WTC11 (cell line): ENCODE results near the gene OSBPL6. TPM values are rescaled to one million over a fixed set of nuclear protein-coding genes. Genes with fewer than 3 reads are reported as not detected.

ENCODE experiments used
- ATAC-seq: fragments of 200-7000 bp; cut with Tn5 transposase; 2 replicates; pipeline ENCODE4 v1.10.0; 2021; ENCODE audit warnings: mild to moderate bottlenecking, moderate library complexity
- CTCF ChIA-PET: fragments of 300-600 bp; sonication (Branson Sonifier 250); formaldehyde crosslinking; loops from one replicate; lab custom pipeline; 2021; ENCODE audit warnings: antibody characterized with exemption; lab: Charles Lee
- POLR2A ChIA-PET: fragments of 350-600 bp; sonication (Branson Sonifier 250); formaldehyde crosslinking; loops from one replicate; lab custom pipeline; 2021; ENCODE audit warnings: antibody characterized with exemption; lab: Charles Lee
- DNase-seq: peaks from one replicate; pipeline ENCODE4 v3.0.0; 2021; ENCODE audit warnings: low spot score
- H3K27ac Mint-ChIP-seq: 2 replicates; pipeline ENCODE4 v1.8.0; 2021; ENCODE audit warnings: mixed read lengths
- H3K27me3 Mint-ChIP-seq: 2 replicates; pipeline ENCODE4 v1.8.0; 2021; ENCODE audit warnings: low read depth, mild to moderate bottlenecking, moderate library complexity, mixed read lengths
- H3K36me3 Mint-ChIP-seq: 2 replicates; pipeline ENCODE4 v1.8.0; 2021; ENCODE audit warnings: mixed read lengths
- H3K4me1 Mint-ChIP-seq: 2 replicates; pipeline ENCODE4 v1.8.0; 2022; ENCODE audit warnings: mixed read lengths
- H3K4me3 Mint-ChIP-seq: 2 replicates; pipeline ENCODE4 v1.8.0; 2021; ENCODE audit warnings: mild to moderate bottlenecking, moderate library complexity, mixed read lengths
- H3K9me3 Mint-ChIP-seq: 2 replicates; pipeline ENCODE4 v1.8.0; 2021; ENCODE audit warnings: mixed read lengths
- ESRRA ChIP-seq: sonication (generic); formaldehyde crosslinking; IDR thresholded peaks from 2 replicates; pipeline ENCODE4 v1.8.1; 2022; ENCODE audit warnings: mild to moderate bottlenecking, missing genetic modification reagents, borderline replicate concordance
- GTF2I ChIP-seq: fragments of 250-450 bp; sonication (Bioruptor Pico); conservative IDR thresholded peaks from 2 replicates; pipeline ENCODE4 v1.4.0; 2021; ENCODE audit warnings: mild to moderate bottlenecking
- JUN ChIP-seq: sonication (generic); formaldehyde crosslinking; IDR thresholded peaks from 2 replicates; pipeline ENCODE4 v1.8.0; 2023; ENCODE audit warnings: mild to moderate bottlenecking, missing genetic modification reagents
- NR1H2 ChIP-seq: sonication (generic); formaldehyde crosslinking; IDR thresholded peaks from 2 replicates; pipeline ENCODE4 v1.9.0; 2021; ENCODE audit warnings: mild to moderate bottlenecking, moderate library complexity, missing genetic modification reagents
- RELA ChIP-seq: sonication (generic); formaldehyde crosslinking; IDR thresholded peaks from 2 replicates; pipeline ENCODE4 v1.8.1; 2022; ENCODE audit warnings: missing genetic modification reagents, mild to moderate bottlenecking, borderline replicate concordance
- SOX15 ChIP-seq: fragments of 250-450 bp; sonication (Bioruptor Pico); IDR thresholded peaks from 2 replicates; pipeline ENCODE4 v1.9.0; 2021; ENCODE audit warnings: mild to moderate bottlenecking
- TP53 ChIP-seq: sonication (generic); formaldehyde crosslinking; IDR thresholded peaks from 2 replicates; pipeline ENCODE4 v1.8.1; 2023; ENCODE audit warnings: mild to moderate bottlenecking, missing genetic modification reagents
- ZBTB21 ChIP-seq: sonication (generic); formaldehyde crosslinking; IDR thresholded peaks from 2 replicates; pipeline ENCODE4 v1.8.1; 2023; ENCODE audit warnings: mild to moderate bottlenecking, missing genetic modification reagents, borderline replicate concordance
- ZNF263 ChIP-seq: sonication (generic); formaldehyde crosslinking; IDR thresholded peaks from 2 replicates; pipeline ENCODE4 v1.8.1; 2022; ENCODE audit warnings: low read depth, mild to moderate bottlenecking, moderate library complexity, missing genetic modification reagents
- ZNF396 ChIP-seq: fragments of 250-450 bp; sonication (Bioruptor Pico); IDR thresholded peaks from 2 replicates; pipeline ENCODE4 v1.8.0; 2021; ENCODE audit warnings: mild to moderate bottlenecking, moderate library complexity, borderline replicate concordance
- total RNA-seq: library from RNA; stranded (reverse); gene quantifications from 3 replicates; pipeline ENCODE4 v1.2.3, GENCODE V29; 2021
- TF ChIP-seq, protein P1 (sequence below): sonication (generic); formaldehyde crosslinking; conservative IDR thresholded peaks from 2 replicates; pipeline ENCODE4 v1.8.1; 2022; ENCODE audit warnings: mild to moderate bottlenecking, missing genetic modification reagents
- TF ChIP-seq, protein P2 (sequence below): sonication (generic); formaldehyde crosslinking; IDR thresholded peaks from 2 replicates; pipeline ENCODE4 v1.8.1; 2022; ENCODE audit warnings: missing genetic modification reagents, borderline replicate concordance
- TF ChIP-seq, protein P3 (sequence below): sonication (generic); formaldehyde crosslinking; IDR thresholded peaks from 2 replicates; pipeline ENCODE4 v1.8.0; 2022; ENCODE audit warnings: missing genetic modification reagents
- TF ChIP-seq, protein P4 (sequence below): sonication (generic); formaldehyde crosslinking; IDR thresholded peaks from 2 replicates; pipeline ENCODE4 v1.8.0; 2023; ENCODE audit warnings: mild to moderate bottlenecking, missing genetic modification reagents
- TF ChIP-seq, protein P5 (sequence below): sonication (generic); formaldehyde crosslinking; IDR thresholded peaks from 2 replicates; pipeline ENCODE4 v1.8.1; 2022; ENCODE audit warnings: low read depth, mild to moderate bottlenecking, moderate library complexity, missing genetic modification reagents, borderline replicate concordance
- TF ChIP-seq, protein P6 (sequence below): sonication (generic); formaldehyde crosslinking; IDR thresholded peaks from 2 replicates; pipeline ENCODE4 v1.8.0; 2023; ENCODE audit warnings: missing genetic modification reagents
- TF ChIP-seq, protein P7 (sequence below): sonication (generic); formaldehyde crosslinking; IDR thresholded peaks from 2 replicates; pipeline ENCODE4 v1.8.0; 2022; ENCODE audit warnings: mild to moderate bottlenecking, missing genetic modification reagents

OSBPL6 gene
- total RNA-seq, 1 experiment from 2014 or later = 9.2 TPM

DNA sequence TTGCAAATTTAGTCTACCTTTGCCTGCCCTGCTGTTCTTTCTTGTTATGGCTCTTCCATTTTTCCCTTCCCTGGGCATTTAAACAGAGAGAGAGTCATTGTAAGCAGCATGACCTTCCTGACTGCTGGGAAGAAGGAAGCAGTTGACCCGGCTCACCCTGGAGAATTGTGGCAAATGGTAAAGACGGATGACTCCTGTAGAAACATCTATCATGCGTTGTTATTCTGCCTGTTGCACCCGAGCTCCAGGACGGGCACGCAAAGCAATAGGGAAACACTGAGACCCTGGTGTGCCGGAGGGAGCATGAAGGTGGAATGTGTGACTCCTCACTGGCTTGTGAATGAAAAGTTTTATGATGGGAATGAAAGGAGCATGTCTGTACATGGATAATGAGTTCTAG is 113.3 kb downstream of the OSBPL6 start:
- no peak for DNase-seq
- ATAC-seq = no peak
- peaks cover 6% of the 10 kb centered on the region for H3K4me1 Mint-ChIP-seq
- no peaks in the 10 kb centered on the region for H3K36me3 Mint-ChIP-seq
- CTCF ChIA-PET = no interaction called here
- no peak overlapping the region for H3K4me3 Mint-ChIP-seq
- H3K9me3 Mint-ChIP-seq = no peaks in the 10 kb centered on the region; the same call in 1 of the 2 replicates
- POLR2A ChIA-PET = no interaction called here
- H3K27ac Mint-ChIP-seq = no peak overlapping the region
- no peaks in the 10 kb centered on the region for H3K27me3 Mint-ChIP-seq
- TF ChIP-seq ESRRA (CRISPR knock-in tag) = no peak
- TF ChIP-seq, protein P1, sequence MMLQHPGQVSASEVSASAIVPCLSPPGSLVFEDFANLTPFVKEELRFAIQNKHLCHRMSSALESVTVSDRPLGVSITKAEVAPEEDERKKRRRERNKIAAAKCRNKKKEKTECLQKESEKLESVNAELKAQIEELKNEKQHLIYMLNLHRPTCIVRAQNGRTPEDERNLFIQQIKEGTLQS (CRISPR knock-in tag) = no peak
- no peak for TF ChIP-seq ZNF396 (CRISPR knock-in tag)
- TF ChIP-seq, protein P2, sequence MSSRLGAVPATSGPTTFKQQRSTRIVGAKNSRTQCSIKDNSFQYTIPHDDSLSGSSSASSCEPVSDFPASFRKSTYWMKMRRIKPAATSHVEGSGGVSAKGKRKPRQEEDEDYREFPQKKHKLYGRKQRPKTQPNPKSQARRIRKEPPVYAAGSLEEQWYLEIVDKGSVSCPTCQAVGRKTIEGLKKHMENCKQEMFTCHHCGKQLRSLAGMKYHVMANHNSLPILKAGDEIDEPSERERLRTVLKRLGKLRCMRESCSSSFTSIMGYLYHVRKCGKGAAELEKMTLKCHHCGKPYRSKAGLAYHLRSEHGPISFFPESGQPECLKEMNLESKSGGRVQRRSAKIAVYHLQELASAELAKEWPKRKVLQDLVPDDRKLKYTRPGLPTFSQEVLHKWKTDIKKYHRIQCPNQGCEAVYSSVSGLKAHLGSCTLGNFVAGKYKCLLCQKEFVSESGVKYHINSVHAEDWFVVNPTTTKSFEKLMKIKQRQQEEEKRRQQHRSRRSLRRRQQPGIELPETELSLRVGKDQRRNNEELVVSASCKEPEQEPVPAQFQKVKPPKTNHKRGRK (CRISPR knock-in tag) = no peak
- TF ChIP-seq, protein P3, sequence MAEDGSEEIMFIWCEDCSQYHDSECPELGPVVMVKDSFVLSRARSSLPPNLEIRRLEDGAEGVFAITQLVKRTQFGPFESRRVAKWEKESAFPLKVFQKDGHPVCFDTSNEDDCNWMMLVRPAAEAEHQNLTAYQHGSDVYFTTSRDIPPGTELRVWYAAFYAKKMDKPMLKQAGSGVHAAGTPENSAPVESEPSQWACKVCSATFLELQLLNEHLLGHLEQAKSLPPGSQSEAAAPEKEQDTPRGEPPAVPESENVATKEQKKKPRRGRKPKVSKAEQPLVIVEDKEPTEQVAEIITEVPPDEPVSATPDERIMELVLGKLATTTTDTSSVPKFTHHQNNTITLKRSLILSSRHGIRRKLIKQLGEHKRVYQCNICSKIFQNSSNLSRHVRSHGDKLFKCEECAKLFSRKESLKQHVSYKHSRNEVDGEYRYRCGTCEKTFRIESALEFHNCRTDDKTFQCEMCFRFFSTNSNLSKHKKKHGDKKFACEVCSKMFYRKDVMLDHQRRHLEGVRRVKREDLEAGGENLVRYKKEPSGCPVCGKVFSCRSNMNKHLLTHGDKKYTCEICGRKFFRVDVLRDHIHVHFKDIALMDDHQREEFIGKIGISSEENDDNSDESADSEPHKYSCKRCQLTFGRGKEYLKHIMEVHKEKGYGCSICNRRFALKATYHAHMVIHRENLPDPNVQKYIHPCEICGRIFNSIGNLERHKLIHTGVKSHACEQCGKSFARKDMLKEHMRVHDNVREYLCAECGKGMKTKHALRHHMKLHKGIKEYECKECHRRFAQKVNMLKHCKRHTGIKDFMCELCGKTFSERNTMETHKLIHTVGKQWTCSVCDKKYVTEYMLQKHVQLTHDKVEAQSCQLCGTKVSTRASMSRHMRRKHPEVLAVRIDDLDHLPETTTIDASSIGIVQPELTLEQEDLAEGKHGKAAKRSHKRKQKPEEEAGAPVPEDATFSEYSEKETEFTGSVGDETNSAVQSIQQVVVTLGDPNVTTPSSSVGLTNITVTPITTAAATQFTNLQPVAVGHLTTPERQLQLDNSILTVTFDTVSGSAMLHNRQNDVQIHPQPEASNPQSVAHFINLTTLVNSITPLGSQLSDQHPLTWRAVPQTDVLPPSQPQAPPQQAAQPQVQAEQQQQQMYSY = no peak
- TF ChIP-seq, protein P4, sequence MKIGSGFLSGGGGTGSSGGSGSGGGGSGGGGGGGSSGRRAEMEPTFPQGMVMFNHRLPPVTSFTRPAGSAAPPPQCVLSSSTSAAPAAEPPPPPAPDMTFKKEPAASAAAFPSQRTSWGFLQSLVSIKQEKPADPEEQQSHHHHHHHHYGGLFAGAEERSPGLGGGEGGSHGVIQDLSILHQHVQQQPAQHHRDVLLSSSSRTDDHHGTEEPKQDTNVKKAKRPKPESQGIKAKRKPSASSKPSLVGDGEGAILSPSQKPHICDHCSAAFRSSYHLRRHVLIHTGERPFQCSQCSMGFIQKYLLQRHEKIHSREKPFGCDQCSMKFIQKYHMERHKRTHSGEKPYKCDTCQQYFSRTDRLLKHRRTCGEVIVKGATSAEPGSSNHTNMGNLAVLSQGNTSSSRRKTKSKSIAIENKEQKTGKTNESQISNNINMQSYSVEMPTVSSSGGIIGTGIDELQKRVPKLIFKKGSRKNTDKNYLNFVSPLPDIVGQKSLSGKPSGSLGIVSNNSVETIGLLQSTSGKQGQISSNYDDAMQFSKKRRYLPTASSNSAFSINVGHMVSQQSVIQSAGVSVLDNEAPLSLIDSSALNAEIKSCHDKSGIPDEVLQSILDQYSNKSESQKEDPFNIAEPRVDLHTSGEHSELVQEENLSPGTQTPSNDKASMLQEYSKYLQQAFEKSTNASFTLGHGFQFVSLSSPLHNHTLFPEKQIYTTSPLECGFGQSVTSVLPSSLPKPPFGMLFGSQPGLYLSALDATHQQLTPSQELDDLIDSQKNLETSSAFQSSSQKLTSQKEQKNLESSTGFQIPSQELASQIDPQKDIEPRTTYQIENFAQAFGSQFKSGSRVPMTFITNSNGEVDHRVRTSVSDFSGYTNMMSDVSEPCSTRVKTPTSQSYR (CRISPR knock-in tag) = no peak
- TF ChIP-seq, protein P5, sequence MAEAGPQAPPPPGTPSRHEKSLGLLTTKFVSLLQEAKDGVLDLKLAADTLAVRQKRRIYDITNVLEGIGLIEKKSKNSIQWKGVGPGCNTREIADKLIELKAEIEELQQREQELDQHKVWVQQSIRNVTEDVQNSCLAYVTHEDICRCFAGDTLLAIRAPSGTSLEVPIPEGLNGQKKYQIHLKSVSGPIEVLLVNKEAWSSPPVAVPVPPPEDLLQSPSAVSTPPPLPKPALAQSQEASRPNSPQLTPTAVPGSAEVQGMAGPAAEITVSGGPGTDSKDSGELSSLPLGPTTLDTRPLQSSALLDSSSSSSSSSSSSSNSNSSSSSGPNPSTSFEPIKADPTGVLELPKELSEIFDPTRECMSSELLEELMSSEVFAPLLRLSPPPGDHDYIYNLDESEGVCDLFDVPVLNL (CRISPR knock-in tag) = no peak
- no peak for TF ChIP-seq TP53 (CRISPR knock-in tag)
- TF ChIP-seq, protein P6, sequence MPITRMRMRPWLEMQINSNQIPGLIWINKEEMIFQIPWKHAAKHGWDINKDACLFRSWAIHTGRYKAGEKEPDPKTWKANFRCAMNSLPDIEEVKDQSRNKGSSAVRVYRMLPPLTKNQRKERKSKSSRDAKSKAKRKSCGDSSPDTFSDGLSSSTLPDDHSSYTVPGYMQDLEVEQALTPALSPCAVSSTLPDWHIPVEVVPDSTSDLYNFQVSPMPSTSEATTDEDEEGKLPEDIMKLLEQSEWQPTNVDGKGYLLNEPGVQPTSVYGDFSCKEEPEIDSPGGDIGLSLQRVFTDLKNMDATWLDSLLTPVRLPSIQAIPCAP (CRISPR knock-in tag) = no peak
- TF ChIP-seq ZNF263 (CRISPR knock-in tag) = no peak

DNA sequence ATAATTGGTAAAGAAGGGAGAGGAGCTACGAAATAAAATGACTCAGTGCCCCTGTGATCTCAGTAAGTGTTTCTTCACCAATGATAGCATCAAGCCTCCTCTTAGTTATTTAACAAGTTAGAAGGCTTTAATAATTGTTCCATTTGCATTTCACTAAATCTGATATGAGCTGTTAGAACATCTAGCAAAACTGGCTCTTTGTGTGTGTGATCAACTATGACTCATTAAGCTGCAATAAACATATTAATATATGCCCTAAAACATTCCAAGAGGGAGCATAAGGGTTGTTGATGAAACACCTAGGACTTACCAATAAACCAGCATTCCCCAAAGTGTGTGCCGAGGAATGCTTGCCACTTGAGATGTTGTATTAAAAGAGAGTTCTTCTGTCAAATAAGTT is 115.2 kb downstream of the OSBPL6 start:
- TF ChIP-seq ESRRA (CRISPR knock-in tag) = no peak
- TF ChIP-seq SOX15 (CRISPR knock-in tag) = no peak
- no peak for TF ChIP-seq ZBTB21 (CRISPR knock-in tag)
- TF ChIP-seq JUN = no peak
- TF ChIP-seq, protein P3 = no peak
- TF ChIP-seq, protein P7, sequence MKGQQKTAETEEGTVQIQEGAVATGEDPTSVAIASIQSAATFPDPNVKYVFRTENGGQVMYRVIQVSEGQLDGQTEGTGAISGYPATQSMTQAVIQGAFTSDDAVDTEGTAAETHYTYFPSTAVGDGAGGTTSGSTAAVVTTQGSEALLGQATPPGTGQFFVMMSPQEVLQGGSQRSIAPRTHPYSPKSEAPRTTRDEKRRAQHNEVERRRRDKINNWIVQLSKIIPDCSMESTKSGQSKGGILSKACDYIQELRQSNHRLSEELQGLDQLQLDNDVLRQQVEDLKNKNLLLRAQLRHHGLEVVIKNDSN (CRISPR knock-in tag) = no peak
- TF ChIP-seq NR1H2 (CRISPR knock-in tag) = no peak
- no peak for TF ChIP-seq RELA
- TF ChIP-seq, protein P1 (CRISPR knock-in tag) = no peak
- TF ChIP-seq GTF2I = no peak
- no peak for DNase-seq
- Mint-ChIP-seq H3K4me1 (no peaks in the 10 kb centered on the region), H3K27ac (no peak overlapping the region), H3K9me3 (no peaks in the 10 kb centered on the region; the same call in 1 of the 2 replicates), H3K36me3 (no peaks in the 10 kb centered on the region), H3K4me3 (no peak overlapping the region), H3K27me3 (no peaks in the 10 kb centered on the region)
- CTCF ChIA-PET = no interaction called here
- POLR2A ChIA-PET = no interaction called here
- ATAC-seq = no peak
